GM19099 (cell line): ENCODE data around the gene DLL3.

ENCODE experiments used
- POLR2A ChIP-seq: IDR thresholded peaks from 3 replicates; pipeline ENCODE4 v1.6.1; 2011; ENCODE audit warnings: low read depth; ENCODE audit not compliant: insufficient read length; ENCODE audit errors: extremely low read depth

The DLL3 gene

DNA sequence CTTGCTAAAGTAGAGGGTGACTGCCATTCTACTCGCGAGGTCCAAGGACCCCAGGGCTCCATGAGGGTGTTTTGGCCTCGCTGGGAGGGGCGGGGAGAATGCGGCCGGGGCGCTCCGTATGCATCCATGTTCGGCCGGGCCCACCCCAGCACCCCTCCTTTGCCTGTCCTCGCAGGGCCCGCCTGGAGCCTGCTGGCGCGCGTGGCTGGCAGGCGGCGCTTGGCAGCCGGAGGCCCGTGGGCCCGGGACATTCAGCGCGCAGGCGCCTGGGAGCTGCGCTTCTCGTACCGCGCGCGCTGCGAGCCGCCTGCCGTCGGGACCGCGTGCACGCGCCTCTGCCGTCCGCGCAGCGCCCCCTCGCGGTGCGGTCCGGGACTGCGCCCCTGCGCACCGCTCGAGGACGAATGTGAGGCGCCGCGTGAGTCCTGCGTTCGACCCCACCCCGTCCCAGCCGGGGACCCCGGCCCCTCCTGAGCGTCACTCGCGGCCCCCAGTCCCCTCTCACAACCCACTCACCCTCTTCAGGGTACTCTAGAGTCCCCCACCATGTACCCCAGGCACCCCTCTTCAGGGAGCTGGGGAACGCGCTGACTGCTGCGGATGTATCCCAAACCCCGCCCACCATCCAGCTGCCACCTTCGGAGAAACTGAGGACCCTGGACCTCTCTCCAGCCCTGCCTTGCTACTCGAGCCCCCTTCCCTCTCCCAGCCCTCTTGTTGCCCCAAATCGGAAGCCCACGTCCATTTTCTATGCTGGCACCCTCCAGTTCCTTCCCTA, 4.1 kb downstream of the DLL3 start:
- no peak for TF ChIP-seq POLR2A

GRCh38 chr19:39506598-39506943, 7.8 kb downstream of the DLL3 start:
- TF ChIP-seq POLR2A: no peak

DNA sequence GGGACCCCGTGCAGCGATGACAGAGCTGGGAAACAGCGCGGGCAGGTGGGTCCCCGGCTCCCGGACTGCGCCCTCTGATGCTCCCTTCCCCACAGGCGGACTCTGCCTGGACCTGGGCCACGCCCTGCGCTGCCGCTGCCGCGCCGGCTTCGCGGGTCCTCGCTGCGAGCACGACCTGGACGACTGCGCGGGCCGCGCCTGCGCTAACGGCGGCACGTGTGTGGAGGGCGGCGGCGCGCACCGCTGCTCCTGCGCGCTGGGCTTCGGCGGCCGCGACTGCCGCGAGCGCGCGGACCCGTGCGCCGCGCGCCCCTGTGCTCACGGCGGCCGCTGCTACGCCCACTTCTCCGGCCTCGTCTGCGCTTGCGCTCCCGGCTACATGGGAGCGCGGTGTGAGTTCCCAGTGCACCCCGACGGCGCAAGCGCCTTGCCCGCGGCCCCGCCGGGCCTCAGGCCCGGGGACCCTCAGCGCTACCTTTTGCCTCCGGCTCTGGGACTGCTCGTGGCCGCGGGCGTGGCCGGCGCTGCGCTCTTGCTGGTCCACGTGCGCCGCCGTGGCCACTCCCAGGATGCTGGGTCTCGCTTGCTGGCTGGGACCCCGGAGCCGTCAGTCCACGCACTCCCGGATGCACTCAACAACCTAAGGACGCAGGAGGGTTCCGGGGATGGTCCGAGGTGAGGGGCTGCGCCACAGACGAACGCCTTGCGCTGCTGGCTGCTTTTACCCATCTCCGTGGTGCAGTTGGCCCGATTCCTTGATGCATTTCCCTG, 8.4 kb downstream of the DLL3 start:
- TF ChIP-seq POLR2A: peak; percentile 60

DNA sequence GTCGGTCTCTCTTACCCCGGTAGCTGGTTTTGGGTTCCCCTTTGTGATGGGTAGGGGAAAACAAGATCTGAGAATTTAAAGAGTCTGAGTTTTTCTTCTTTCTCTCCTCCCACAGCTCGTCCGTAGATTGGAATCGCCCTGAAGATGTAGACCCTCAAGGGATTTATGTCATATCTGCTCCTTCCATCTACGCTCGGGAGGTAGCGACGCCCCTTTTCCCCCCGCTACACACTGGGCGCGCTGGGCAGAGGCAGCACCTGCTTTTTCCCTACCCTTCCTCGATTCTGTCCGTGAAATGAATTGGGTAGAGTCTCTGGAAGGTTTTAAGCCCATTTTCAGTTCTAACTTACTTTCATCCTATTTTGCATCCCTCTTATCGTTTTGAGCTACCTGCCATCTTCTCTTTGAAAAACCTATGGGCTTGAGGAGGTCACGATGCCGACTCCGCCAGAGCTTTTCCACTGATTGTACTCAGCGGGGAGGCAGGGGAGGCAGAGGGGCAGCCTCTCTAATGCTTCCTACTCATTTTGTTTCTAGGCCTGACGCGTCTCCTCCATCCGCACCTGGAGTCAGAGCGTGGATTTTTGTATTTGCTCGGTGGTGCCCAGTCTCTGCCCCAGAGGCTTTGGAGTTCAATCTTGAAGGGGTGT, 9.1 kb downstream of the DLL3 start:
- no peak for TF ChIP-seq POLR2A

- TF ChIP-seq POLR2A: no peak
These were observed 9.9 kb downstream of the DLL3 start for GRCh38 chr19:39508629-39509028.

DNA sequence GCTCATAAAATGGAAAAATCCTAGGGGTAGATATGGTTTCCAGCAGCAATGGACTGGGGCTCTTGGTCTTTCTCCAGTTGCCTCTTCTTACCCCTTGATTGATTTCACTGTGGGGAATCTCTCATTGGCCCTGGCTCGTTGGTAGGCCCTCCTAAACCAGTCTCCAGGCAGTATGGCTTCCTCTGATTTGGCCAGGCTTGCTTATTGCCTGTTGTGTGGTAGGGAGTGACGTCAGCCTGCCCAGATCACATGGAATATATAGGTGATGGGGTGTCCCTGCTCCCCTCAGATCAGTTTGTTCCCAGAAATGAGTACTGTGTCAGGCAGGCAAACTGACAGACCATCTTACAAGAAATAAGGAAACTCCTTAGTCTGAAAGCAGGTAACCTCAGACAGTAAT, 10.5 kb downstream of the DLL3 start:
- no peak for TF ChIP-seq POLR2A

DNA sequence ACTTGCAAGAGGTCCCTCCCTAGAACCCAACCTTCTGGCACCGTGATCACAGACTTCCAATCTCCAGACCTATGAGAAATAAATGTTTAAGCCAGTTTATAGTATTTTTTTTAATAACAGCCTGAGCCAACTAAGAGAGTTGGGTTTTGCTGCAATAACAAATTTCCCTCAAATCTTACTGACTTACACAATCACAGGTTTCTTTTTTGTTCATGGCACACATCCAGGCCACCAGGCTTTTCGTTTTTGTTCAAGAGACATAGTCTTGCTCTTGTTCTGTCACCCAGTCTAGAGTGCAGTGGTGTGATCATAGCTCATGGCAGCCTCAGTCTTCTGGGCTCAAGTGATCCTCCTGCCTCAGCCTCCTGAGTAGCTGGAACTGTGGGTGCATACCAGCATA, 14.2 kb downstream of the DLL3 start:
- TF ChIP-seq POLR2A: no peak

- TF ChIP-seq POLR2A: no peak
These were observed 16.2 kb downstream of the DLL3 start, which contains the start of gene SELENOV for GRCh38 chr19:39514840-39515550. Gene SELENOV, plus strand, starts transcription at chr19:39515139. Its CDS starts 74 bp downstream, at chr19:39515213.

- no peak for TF ChIP-seq POLR2A
These were observed 16.9 kb downstream of the DLL3 start for GRCh38 chr19:39515551-39516191.

DNA sequence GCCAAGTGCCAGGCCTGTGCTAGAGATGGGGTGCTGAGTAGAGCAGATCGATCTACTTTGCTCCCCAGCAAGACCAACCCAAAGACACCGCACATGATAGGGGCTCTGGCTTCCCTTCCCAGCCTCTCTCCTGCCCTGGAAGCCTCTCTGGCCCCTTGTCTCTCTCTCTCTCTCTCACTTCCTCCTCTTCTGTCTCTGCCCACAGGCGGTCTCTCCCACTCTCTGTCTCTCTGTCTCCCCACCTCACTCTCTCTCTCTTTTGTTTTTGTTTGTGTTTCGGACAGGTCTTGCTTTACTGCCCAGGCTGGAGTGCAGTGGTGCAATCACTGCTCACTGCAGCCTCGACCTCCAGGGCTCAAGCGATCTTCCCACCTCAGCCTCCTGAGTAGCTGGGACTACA, 17.5 kb downstream of the DLL3 start:
- no peak for TF ChIP-seq POLR2A

- no peak for TF ChIP-seq POLR2A
These were observed 18.7 kb downstream of the DLL3 start for GRCh38 chr19:39517432-39517831.

- TF ChIP-seq POLR2A: no peak
These were observed 19.7 kb downstream of the DLL3 start for GRCh38 chr19:39518458-39518857.

DNA sequence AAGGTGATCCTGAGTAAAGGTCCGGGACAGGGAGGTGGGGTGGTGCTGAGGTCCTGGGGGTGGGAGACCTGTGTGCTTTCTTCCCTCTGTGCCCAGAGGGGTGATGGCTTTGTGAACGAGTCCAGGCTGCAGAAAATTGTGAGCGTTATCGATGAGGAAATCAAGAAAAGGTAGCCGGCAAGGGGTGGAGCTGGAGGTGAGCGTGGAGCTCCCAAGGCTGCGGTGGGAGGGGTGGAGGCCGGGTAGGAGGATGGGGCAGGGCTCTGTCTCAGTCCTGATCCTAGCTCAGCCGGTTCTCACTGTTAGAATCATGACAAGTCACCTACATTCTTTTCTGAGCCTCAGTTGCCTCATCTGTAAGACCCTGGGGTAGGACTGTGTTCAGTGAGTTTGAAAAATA, 20.2 kb downstream of the DLL3 start:
- no peak for TF ChIP-seq POLR2A

GRCh38 chr19:39520541-39521484, 22.1 kb downstream of the DLL3 start:
- no peak for TF ChIP-seq POLR2A

GRCh38 chr19:39524495-39524894, 25.7 kb downstream of the DLL3 start:
- no peak for TF ChIP-seq POLR2A
